HG03342 (cell line): ENCODE data around the gene GSAP.

ENCODE experiments used
- ATAC-seq: cut with Tn5 transposase; IDR thresholded peaks from one replicate; pipeline ENCODE4 v1.9.1; 2021; ENCODE audit warnings: mild to moderate bottlenecking, moderate library complexity; ENCODE audit not compliant: unreplicated experiment

GSAP gene

DNA sequence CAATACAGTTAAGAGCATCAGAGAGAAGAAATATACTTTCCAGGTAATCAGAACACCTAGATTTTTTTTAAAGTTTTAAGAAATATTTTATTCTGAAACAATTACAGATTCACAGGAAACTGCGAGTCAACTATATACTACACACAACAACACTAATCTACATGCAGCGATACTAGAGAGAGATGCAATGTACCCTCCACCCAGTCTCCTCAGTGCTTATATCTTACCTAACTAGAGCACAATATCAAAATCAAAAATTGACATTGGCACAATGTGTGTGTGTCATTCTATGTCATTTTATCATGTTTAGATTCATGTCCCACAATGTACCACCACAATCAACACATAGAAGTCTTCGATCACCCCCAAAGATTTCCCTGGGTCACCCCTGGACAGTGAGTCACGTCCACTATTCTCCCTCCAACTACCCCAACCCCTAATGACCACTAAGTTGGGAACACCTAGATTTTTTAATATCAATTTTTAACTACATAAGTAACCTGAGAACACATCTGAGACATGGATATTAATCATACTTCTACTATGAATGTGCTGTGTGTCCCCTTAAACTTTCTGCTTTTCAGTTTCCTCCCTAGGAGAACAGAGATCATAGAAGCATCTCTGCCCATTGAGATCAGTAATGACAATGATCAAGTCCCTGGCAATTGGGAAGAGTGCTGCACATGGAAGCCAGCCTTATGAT is 86.5 kb downstream of the GSAP start:
- ATAC-seq: peak; percentile 14

DNA sequence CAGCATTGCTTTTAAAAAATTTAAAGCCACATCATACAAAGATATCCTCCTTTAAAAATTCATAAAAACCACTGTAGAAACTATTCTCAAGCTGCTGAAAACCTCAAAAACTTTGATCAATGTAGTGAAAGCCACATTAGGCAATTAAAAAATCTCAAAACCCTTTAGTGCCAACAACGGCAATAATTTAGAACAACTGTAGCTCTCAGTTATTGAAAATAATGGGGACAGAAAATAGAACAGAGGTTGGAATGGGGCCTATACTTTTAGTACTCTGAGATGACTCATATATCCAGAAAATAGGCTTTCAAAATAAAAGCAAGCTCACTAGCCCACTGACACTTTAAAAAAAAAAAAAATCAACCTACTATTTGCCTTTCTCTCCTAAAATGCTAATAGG is 87.5 kb downstream of the GSAP start:
- no peak for ATAC-seq

DNA sequence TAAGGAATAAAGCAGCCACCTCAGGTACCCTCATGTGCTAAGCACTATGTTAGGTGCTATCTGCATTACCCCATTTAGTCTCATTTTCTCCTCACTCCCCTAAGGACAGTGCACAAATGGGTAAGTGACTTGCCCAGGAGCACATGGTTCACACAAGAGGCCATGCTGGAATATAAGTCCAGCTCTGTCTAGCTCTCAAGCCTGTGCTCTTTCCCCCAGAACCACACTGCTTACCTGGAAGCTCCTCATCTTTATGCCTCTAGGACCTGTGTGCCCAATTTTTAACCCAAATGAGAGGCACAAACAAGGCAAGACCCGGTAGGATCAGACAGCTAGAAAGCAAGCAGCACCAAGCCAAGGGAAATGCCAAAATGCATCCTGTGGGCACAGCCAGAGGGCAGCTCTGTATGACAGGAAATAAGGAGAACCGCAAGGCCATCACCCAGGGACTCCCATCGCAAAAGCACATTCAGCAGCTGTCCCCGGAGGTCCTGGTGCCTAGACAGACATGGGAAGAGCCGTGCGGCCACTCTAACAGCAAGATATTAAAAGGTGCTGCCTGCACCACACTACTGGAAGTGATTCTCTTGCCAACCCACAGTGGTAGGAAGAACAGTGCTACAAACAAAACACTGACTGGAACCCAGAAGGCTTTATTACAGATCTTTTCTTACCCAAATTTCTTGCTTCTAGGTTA is 88.1 kb downstream of the GSAP start:
- no peak for ATAC-seq

DNA sequence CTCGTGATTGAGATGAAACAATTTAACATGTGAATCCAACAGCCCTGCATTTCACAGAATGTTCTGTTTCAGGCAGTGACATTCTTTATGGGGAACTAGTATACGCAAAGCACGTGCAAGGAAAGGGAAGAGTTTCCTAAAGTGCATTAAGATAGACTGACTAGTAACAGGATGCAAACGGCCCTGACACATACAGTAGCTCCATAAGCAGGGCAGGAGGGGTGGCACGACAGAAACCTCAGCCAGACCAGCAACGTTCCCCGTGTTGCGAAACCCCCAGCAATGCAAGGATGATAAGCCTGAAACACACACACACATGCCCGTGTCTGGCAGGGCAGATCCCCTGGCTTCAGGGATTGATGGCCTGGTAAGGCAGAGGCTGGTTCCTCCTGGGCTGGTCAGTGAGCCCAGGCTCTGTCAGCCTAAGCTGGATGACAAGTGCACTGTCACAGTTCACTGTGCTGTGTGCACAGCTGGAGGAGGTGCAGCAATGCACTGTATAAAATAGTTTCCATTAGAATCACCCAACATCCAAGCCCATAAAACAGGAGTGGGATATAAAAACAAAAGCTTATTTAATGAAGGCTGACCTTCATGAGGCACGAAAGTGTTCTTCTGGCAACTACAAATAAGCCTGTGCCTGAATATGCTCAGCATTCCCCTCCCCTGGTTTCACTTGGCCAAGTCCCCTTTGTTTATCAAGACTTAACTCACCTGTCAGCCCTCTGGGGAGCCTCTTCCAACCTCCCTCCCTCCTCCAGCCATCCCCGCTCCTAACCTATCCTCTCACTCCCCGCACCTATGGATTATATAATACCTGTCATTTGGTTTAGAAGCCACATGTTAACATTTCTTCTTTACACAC is 88.8 kb downstream of the GSAP start:
- ATAC-seq: no peak

DNA sequence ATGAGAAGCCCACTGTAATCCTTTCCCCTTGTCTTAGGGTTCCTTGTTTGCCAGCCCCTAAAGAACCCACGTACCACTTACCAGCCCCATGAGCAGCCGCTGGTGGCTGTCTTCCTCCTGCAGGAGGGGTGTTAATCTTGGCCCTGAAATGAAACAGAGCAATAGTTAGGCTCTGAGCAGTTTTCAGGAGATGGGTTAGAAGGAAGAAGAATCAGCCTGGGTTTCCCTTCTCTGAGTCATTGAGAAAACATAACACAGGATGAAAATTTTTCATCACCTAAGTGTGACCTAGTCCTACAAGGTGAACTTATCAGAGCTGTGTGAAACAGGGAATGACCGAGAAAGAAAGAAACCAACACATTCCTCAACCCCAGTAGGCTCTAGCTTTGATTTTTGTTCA is 90.0 kb downstream of the GSAP start:
- no peak for ATAC-seq

DNA sequence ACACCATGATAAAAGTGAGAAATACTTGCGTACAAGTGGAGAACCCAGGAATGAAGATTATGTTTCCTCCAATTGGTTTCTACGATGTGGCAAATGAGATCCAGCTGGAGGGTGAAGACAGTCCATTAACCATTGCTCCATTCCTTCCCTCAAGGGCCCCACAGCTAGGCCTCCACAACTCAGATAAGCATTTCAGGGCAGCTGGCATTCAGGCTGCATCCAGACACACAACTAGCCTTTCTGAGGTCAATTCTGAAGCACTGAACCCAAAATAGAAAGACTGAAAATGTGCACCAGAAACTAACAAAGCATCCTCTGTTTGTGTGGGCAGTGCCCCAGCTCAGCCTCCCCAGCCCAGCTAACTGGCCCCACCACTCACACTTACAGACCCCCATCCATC is 94.8 kb downstream of the GSAP start:
- no peak for ATAC-seq

DNA sequence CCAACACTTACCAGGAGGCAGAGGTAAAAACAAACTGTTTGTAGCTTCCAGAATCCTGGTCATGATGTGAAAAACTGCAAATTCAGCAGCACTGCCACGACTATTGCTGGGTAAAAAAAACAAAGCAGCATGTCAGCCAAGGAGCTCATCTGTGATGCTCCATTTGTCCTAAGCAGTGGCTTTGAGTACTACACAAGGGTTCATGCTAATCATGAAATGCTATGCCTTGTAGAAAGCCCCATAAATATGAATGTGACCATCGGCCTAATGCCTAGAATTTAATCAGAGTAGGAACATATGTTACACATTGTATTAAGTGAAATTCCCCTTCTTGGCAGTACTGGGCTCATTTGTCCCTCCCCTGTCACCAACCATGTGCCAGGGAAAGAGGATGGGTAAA is 95.4 kb downstream of the GSAP start:
- no peak for ATAC-seq

DNA sequence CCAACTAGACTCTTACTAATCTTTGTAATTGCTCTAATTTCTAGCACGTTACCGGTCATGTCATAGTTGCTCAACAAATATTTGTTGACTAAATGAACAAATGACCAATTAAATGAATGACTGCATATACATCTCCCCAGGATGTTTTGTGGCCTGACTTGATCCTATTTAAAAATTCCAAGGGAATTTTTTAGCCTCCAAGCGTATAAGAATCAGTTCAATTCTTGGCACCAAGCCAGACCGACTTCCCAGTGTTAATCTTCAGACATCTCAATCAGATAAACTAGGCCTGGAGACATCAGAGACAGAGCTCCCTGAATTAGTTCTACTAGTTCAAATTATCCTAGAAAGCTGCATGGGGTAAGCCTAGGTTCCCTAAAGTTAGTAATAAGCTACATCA is 96.0 kb downstream of the GSAP start:
- ATAC-seq: no peak

DNA sequence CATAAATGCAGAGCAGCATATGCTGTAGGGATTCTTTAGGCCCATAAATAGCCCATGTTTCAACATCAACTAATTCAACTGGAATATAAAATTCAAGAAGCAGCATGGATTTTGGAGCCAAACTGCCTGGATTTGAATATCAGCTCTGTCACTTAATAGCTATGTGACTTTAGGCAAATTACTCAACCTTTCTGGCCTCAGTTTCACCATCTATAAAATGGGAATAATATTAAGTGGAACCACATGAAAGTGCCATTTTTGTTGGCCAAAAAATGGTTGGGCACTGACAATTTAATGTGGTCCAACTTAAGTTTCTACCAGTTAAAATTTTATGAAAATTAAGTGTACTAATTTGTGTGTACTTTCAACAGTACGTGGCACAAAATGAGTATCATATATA is 98.1 kb downstream of the GSAP start:
- ATAC-seq: no peak

DNA sequence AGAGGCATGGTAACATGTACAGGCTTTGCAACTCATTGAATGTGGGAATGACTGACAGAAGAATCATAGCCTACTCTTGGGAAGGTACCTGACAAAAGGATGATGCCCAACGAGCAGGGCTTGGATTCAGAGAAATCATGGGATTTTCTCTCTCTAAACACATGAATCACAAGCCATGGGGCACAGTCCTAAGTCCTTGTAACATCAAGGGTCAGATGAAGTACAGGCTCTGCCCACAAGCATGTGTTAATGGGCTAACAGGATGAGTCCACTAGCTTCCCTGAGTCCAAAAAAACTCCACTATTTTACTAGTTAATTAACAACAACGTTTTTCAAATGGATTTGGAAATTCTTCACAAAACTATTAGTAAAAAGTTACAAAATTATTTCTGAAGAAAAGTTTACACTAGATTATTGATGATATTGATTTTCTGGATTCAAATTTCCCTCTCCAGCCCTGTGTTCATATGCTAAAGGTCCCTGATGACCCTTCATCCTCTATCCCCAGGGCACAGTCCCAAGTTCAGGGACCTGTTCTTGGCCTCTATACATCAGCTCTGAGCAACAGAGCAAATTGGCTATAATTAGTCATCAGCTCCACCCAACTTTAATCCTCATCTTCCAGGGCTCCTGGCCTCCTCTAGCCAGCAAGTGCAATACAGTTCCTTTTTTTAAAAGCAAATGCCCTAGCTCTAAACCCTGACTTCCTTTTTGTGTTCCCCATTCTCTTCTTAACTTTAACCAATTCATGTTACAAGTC is 99.8 kb downstream of the GSAP start:
- ATAC-seq: no peak

DNA sequence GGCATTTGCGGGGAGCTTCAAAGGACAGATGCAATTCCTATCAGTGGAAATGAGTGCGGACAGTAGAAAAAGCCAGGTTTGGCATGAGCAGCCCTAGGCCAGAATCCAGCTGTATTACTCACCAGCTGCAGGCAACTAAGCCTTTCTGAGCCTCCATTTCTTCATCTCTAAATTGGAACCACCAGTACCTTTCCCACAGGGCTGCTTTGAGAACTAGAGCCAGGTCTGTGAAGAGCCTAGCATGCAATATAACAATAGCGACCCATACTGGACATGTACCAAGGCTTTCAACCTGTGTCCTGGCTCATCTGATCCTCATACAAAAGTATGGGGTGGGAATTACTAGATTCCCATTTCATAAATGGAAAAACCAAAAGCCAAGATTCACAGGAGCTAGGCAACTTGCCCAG is 101.0 kb downstream of the GSAP start:
- ATAC-seq: no peak

DNA sequence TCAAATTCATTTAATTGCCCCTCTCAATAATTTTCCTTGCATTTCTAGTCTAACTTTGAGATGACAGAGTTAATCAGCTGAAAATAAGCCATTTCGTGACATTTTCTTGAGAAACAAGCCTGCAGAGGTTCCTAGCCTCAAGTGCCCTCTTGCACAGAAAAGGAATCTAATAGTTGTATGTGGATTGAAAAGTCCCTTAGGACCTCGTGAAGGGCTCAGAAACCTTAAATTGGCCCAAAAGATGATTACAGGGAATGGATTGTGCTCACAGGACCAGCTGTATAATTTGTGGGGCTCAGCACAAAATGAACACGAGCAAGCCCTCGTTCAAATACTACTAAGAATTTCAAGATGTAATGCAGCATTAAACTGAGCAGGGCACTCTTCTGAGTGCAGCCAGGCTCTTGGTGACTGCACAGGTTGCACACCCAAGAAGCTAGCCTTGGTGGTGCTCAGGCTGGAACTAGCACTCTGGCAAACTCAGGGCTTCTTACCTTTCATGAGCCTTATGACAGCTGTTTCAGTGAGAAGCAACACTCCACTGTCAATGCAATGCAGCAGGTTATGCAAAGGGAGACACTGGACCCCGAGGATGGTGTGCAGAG is 102.2 kb downstream of the GSAP start:
- ATAC-seq: no peak

DNA sequence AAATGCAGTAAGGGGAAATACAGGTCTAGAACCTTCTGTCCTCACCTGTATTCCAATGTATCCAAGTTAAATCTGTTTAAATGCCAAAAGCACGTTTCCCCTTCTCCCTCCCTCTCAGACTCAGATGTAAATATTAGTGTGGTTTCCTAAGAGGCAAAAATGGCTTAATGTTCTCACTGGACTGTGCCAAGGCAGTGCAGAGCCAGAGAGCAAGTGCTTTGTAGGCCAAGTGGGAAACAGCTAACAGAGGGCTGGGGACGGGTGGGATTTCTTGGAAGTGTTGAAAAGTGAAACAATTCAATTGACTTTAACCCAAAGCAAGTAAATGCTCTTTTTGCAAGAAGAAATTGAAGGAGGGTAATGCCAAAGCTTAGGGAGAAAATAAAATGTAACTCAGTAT is 103.1 kb downstream of the GSAP start:
- no peak for ATAC-seq

DNA sequence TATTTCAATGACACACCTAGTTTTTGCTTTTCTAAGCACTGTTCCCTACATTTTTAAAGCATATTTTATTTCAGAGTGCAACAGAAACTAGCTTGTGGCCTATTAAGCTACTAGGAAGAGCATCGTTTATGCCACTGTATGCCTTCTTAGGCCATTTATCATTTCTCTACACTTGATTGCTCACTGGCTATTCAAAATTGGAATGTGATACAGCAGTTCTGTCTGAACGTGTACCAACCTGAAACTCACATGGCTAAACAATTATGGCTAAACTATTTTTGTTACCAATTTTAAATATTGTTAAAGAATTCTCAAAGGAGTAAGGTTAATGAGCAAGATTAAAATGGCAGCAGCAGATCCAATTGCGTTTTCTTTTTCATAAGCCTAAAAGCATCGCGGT is 105.2 kb downstream of the GSAP start:
- ATAC-seq: no peak

DNA sequence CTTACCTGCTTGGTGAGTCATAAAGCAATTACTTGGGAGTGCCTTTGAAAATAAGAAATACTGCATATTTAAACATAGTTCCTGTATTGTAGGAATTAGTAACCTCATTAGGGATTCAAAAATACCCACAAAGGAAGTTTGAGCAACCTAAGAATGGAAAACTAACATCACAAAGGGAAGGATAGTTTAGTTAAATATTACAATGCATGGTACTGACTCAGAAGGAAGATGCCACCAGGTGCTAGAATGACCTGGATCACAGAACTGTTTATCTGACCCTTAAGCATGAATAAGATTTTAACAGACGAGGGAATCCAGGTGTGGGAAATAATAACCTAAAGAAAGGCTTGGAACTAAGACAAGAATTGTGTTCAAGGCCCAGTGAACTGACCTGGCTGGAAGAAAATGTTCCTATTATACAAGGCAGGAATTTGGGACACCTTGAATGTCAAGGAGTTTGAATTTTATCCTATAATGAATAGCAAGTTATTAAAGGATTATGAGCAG is 106.4 kb downstream of the GSAP start:
- no peak for ATAC-seq

DNA sequence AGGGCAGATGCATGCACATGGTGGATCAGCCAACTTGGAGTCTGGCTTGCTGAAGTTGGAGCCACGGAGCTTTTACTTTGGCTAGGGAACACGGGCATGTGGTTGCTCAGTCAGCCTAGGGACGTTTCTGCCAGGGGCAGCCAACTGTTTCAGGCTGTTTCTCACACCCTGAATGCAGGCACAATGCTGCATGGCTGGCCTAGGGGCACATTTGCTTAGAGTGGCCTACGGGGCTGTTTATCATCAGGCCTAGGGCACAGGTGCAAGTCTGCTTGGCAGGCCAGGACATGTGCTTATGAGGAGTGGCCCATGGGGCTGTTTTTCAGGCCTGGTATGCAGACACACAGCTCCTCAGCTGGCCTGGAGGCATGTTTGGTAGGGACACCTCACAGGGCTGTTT is 107.4 kb downstream of the GSAP start:
- ATAC-seq: no peak

DNA sequence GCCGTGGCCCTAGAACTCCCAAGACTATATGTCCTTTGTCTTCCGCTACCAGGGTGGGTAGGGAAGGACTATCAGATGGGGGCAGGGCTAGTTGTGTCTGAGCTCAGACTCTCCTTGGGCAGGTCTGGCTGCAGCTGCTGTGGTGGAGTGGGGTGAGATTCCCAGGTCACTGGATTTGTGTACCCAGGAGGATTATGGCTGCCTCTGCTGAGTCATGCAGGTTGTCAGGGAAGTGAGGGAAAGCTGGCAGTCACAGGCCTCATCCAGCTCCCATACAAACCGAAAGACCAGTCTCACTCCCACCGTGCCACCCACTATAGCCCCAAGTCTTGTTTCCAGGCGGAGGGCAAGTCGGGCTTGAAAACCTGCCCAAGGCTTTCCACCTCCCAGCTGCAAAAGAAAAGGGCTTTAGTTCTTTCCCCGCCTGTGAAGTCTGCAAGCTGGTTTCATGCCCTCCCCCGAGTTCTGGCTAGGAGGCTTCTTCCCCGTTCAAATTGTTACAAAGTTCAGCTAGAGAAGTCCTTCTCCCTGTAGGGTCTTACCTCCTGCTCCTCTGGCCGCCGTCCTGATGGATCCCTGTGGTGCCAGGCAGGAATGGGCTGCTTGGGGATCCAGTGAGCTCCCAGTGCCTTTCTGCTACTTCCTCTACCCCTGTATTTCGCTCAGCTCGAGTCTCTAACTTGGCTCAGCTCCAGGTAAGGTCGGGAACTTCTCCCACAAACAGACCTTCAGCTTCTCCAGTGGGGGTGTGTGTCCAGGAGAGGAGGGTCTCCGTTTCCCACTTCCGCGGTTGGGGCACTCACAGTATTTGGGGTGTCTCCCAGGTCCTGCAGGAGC is 109.7 kb downstream of the GSAP start:
- no peak for ATAC-seq

DNA sequence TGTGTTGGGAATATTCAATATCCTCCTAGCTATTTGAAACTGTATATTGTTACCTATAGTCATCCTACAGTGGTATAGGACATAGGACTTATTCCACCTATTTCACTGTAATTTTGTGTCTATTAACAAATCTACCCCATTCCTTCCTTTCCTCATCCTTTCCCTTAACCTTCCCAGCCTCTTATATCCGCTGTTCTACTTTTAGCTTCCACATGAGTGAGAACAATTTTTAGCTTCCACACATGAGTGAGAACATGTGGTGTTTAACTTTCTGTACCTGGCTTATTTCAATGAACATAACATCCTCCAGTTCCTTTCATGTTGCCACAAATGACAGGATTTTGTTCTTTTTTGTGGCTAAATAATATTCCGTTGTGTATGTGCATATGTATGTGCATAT is 120.6 kb downstream of the GSAP start:
- no peak for ATAC-seq

DNA sequence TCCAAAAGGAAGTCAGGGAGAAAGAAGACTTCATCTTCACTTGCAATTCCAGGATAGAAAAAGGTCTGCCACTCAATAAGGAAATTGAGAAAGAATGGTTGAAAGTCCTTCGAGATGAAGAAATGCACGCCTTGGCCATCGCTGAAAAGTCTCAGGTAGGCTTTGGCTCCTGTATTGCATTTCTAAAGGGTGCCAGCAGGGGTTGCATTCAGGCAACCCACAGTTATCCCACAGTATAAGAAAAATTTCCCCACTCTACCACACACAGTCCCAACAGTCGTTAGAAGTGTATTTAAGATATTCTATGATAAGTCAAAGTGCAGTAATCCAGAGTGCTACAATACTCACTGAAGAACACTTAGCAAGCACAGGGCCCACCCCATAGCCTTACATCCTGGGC is 123.1 kb downstream of the GSAP start:
- ATAC-seq: no peak

DNA sequence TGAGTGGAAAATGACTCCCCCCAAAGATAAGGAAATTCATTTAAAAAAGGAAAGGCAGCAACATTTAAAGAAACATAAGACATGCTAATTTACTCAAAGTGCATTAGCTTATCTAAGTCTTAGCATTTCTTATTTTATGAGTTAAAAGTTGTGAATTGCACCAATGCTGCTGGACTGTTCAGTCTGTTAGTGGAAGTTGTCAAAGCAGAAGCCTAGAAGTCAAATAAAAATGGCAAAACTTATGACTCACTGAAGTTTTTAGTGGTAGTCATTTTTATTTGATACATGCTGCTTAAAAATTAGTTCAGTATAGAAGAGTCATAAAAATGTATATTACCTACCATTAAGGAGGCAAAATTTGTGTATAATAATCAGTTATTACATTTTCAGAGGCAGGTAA is 125.7 kb downstream of the GSAP start:
- ATAC-seq: no peak
